Stimulated activated CD8-positive, alpha-beta memory T cell treated with anti-CD3 and anti-CD28 coated beads, Interleukin-15, amount 100 ng/mL, for 1 hour (primary cell): ENCODE data around the gene NUP210L.

Experiments used
- DNase-seq: peaks from one replicate; pipeline ENCODE4 v3.0.0-alpha.2; 2020; ENCODE audit warnings: low read depth

NUP210L gene

DNA sequence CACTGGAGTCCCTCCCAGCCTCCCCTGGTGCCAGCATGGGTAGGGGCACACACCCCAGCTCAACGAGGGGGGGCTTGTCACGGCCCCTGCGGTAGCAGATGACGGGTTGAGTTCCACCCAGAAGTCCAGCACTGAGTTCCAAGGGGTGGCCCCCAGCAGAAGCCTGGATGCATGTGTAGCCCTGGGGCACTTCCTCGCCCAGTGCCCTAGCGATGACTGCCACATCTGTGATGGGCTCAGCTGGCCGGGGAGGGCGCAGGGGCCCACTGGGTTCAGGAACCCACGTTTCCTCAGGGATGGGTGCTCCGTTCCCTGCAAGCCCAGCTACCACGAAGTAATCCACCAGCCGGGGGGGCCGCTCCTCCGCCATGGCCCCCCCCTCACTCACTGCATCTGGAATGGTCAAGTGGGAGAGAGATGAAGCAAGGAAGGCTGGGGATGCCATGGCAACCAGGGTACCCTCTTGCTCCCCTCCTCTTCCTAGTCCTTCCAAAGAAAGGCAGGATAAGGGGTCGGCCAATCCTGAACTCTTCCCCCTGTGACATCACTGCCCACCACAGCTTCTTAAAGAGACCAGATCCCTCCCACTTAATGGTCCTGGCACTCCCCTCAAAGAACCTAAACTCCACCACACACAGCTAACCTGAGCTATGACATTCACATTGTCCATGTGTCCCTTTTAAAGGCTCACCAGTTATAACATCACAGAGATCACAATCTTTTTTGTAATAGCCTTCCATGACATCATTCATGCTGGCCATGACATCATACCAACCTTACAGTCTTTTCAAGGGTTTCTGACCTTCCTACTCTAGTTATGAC lies 210.7 kb downstream of the NUP210L start:
- DNase-seq = no peak

DNA sequence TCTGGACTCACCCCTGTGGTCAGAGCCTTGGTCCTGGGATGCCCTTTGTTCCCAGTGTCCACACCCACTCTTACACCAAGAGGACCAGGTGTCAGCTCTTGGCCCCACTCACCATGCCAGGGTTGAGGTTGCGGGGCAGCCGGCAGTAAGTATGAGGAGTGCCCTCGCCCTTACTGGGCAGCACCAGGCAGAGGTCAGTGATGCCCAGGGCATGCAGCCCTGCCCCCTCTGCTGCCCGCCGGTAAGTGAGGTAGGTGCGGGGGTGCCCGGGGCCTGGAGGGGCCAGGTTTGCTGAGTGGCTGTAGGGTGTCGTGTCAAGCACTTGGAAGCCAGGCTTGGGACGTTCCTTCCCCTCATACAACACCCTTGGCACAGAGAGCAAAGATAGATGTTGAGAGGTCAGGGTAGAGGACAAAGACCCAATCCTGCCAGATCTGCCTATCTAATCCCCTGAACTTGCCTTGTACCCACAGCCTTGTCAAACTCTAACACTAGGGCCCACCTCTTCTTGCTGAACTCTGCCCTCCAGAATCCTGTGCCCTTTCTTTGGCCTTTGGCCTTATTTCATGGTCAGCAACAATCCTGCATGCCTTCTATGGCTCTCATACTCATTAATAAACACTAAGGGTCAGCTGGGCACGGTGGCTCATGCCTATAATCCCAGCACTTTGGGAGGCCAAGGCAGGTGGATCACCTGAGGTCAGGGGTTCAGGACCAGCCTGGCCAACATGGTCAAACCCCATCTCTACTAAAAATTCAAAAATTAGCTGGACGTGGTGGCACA lies 211.9 kb downstream of the NUP210L start:
- no peak for DNase-seq
